ENCODE results near the gene CADM2.

CADM2 gene

GRCh38 chr3:84965141-84965540 lies 6.4 kb downstream of the CADM2 start:
- H3K27ac ChIP-seq (ENCODE audit: low read depth, low read length), result no peak overlapping the region
- H3K9ac ChIP-seq (ENCODE audit: low read length), result no peak overlapping the region
- H3K36me3 ChIP-seq (ENCODE audit: control insufficient read depth, insufficient read depth, low read length), result no peaks in the 10 kb centered on the region
- no peaks in the 10 kb centered on the region for H3K4me1 ChIP-seq (ENCODE audit: control insufficient read depth, insufficient read depth, low read length)
- no peak overlapping the region for H3K4me3 ChIP-seq (ENCODE audit: low read length)
- peaks cover 10% of the 10 kb centered on the region for H3K27me3 ChIP-seq (ENCODE audit: control insufficient read depth, insufficient read depth, low read length)

DNA sequence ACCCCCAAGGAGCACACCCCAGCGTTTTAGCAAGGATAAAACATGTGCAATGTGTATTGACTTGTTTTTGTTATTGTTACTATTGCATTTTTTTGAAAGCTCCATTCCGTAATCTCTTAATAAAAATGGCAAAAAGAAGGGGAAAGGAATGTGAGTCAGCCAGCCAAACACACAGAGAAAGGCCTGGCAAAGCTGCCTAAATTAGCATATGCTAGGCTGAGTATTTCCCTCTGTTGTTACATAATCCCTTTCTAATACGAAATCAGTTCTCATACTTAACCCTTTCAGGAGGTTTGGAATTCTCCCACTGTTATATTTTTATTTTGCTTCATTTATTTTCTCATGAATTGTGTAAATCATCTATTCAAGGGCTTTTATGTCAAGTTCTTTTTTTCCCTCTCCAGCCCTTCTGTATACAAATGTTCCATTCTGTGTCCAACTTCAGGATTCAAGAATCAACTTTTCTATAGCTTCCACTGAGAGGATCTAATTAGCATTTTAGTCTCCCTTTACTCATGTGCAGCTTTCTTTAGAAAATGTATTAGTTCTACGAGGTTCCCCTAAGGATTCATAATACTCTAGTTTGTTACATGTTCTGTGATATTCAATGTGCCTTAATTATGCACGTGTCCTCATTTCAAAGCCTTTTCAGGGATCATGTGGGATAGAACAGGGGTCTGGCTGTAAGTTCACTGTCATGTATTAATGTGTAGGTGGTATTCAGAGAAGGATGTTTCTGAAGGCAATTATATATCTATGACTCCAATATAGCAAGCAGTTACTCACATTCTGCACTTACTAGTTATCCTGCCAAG lies 9.2 kb downstream of the CADM2 start:
- H3K9ac ChIP-seq (ENCODE audit: low read length), result no peak overlapping the region
- H3K27ac ChIP-seq (ENCODE audit: low read depth, low read length), result no peak overlapping the region
- H3K27me3 ChIP-seq (ENCODE audit: control insufficient read depth, insufficient read depth, low read length), result no peaks in the 10 kb centered on the region
- no peaks in the 10 kb centered on the region for H3K4me1 ChIP-seq (ENCODE audit: control insufficient read depth, insufficient read depth, low read length)
- H3K4me3 ChIP-seq (ENCODE audit: low read length), result no peak overlapping the region
- no peaks in the 10 kb centered on the region for H3K36me3 ChIP-seq (ENCODE audit: control insufficient read depth, insufficient read depth, low read length)

DNA sequence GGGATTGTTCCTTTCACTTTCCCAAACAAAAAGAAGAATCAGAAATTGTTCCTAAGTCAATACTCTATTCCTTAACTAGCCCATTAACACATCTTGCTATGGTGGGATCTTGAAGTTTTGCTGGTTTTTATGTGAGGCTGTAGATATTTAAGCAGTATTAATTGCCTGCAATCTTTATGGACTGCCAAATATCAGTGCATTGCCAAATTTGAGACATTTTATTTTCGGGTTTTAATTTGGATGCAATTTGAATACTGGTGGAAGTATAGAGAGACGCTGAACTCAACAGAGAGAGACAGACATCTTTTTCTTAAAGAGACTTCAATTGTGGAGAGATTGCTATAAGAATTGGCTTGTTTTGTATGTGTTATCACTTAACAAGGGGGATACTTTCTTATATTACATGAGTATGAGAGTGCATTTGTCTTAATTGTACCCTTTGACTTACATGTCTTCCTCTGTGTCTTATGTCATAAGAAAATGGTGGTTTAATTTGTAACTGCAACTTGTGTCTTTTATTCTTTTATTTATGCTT lies 10.0 kb downstream of the CADM2 start:
- no peak overlapping the region for H3K9ac ChIP-seq (ENCODE audit: low read length)
- no peaks in the 10 kb centered on the region for H3K27me3 ChIP-seq (ENCODE audit: control insufficient read depth, insufficient read depth, low read length)
- H3K4me3 ChIP-seq (ENCODE audit: low read length), result no peak overlapping the region

GRCh38 chr3:84974347-84974746 lies 15.6 kb downstream of the CADM2 start:
- Histone ChIP-seq H3K9ac (ENCODE audit: low read length) (no peak overlapping the region), H3K27me3 (ENCODE audit: control insufficient read depth, insufficient read depth, low read length) (no peaks in the 10 kb centered on the region), H3K4me1 (ENCODE audit: control insufficient read depth, insufficient read depth, low read length) (no peaks in the 10 kb centered on the region), H3K27ac (ENCODE audit: low read depth, low read length) (no peak overlapping the region), H3K4me3 (ENCODE audit: low read length) (no peak overlapping the region), H3K36me3 (ENCODE audit: control insufficient read depth, insufficient read depth, low read length) (no peaks in the 10 kb centered on the region)

More for the DNA sequence above, 10.0 kb downstream of the CADM2 start:
- Histone ChIP-seq H3K27ac (ENCODE audit: low read depth, low read length) (no peak overlapping the region), H3K4me1 (ENCODE audit: control insufficient read depth, insufficient read depth, low read length) (no peaks in the 10 kb centered on the region), H3K36me3 (ENCODE audit: control insufficient read depth, insufficient read depth, low read length) (no peaks in the 10 kb centered on the region)

- Histone ChIP-seq H3K4me3 (ENCODE audit: low read length) (no peak overlapping the region), H3K9ac (ENCODE audit: low read length) (no peak overlapping the region), H3K27me3 (ENCODE audit: control insufficient read depth, insufficient read depth, low read length) (no peaks in the 10 kb centered on the region), H3K4me1 (ENCODE audit: control insufficient read depth, insufficient read depth, low read length) (no peaks in the 10 kb centered on the region), H3K36me3 (ENCODE audit: control insufficient read depth, insufficient read depth, low read length) (no peaks in the 10 kb centered on the region), H3K27ac (ENCODE audit: low read depth, low read length) (no peak overlapping the region)
These were observed 18.2 kb downstream of the CADM2 start for GRCh38 chr3:84977021-84977420.

DNA sequence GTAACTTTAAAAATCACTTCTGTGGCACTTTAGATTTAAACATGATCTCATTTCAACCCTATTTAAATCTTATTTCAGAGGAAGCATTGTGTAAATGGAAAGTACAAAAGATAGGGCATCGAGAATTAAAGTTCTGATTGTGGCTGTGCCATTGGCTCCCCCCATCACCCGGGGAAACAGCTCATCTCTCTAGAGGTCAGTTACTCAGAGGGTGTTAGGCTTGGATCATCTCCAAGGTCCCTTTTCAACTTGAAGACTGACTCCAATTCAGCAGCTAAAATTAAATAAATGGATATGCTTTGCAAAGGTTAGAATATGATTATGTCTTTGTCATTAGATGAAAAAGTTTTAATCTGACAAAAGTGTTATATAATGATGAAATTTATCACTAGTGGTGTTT lies 20.1 kb downstream of the CADM2 start:
- Histone ChIP-seq H3K27ac (ENCODE audit: low read depth, low read length) (no peak overlapping the region), H3K4me3 (ENCODE audit: low read length) (no peak overlapping the region), H3K27me3 (ENCODE audit: control insufficient read depth, insufficient read depth, low read length) (no peaks in the 10 kb centered on the region), H3K4me1 (ENCODE audit: control insufficient read depth, insufficient read depth, low read length) (no peaks in the 10 kb centered on the region), H3K36me3 (ENCODE audit: control insufficient read depth, insufficient read depth, low read length) (no peaks in the 10 kb centered on the region), H3K9ac (ENCODE audit: low read length) (no peak overlapping the region)

DNA sequence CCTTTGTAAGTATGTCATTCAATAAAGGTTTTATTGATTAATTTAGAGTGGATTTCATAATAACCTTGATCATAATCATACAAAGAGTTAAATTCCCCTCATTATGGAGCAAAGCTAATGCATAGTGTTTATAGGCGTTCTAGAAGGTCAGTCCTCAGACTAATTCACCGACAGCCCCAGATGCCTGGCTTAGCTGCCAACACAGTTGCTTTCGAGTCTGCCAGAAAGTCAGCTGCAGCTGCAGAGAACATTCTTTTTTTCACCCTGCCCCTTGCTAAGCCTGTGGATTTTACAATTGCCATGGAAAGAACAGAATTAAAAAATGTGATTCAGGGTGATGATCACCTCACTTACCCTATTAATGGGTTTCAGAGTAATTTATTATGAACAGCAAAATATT lies 21.2 kb downstream of the CADM2 start:
- Histone ChIP-seq H3K9ac (ENCODE audit: low read length) (no peak overlapping the region), H3K27ac (ENCODE audit: low read depth, low read length) (no peak overlapping the region), H3K36me3 (ENCODE audit: control insufficient read depth, insufficient read depth, low read length) (no peaks in the 10 kb centered on the region), H3K27me3 (ENCODE audit: control insufficient read depth, insufficient read depth, low read length) (no peaks in the 10 kb centered on the region), H3K4me1 (ENCODE audit: control insufficient read depth, insufficient read depth, low read length) (no peaks in the 10 kb centered on the region), H3K4me3 (ENCODE audit: low read length) (no peak overlapping the region)

DNA sequence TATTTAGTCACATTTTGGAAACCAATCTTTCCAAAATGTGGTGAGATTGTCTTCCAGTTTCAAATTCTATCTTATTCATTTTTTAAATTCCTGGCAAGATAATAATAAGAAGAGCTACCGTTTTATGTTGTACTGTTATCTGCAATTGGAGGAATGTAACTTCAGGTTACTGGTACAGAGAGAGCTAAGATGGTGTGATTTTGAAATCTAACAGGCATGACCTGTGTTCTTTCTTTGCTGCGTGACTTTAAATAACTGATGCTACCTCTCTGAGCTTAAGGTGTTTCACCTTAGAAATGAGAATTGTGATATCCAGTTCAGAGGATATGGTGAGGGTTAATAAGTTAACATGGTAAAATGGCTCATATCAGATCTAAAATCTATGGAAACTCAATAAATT lies 21.7 kb downstream of the CADM2 start:
- no peaks in the 10 kb centered on the region for H3K36me3 ChIP-seq (ENCODE audit: control insufficient read depth, insufficient read depth, low read length)
- no peaks in the 10 kb centered on the region for H3K27me3 ChIP-seq (ENCODE audit: control insufficient read depth, insufficient read depth, low read length)
- H3K4me3 ChIP-seq (ENCODE audit: low read length), result no peak overlapping the region
- H3K9ac ChIP-seq (ENCODE audit: low read length), result no peak overlapping the region
- H3K27ac ChIP-seq (ENCODE audit: low read depth, low read length), result no peak overlapping the region
- H3K4me1 ChIP-seq (ENCODE audit: control insufficient read depth, insufficient read depth, low read length), result no peaks in the 10 kb centered on the region

DNA sequence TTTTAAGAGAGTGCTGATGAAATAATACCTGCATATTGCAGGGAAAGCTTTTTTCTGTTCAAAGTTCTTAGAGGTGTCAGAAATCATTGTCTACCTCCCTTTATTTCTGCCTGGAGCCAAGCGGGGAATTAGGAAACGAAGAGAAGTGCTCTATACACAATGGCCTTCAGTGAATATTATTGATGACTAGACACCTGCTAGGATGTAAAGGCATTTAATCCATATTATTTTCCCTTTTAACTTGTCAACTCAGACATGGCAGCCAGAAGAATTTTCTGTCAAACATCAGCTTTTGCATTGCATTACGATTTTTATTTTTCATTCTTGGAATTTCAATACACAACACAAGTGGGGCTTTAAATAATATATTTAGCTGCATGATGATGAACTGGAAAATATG lies 24.7 kb downstream of the CADM2 start:
- H3K27me3 ChIP-seq (ENCODE audit: control insufficient read depth, insufficient read depth, low read length), result no peaks in the 10 kb centered on the region
- no peak overlapping the region for H3K4me3 ChIP-seq (ENCODE audit: low read length)
- no peak overlapping the region for H3K9ac ChIP-seq (ENCODE audit: low read length)
- no peaks in the 10 kb centered on the region for H3K4me1 ChIP-seq (ENCODE audit: control insufficient read depth, insufficient read depth, low read length)
- H3K36me3 ChIP-seq (ENCODE audit: control insufficient read depth, insufficient read depth, low read length), result no peaks in the 10 kb centered on the region
- no peak overlapping the region for H3K27ac ChIP-seq (ENCODE audit: low read depth, low read length)

GRCh38 chr3:84984429-84984828 lies 25.6 kb downstream of the CADM2 start:
- Histone ChIP-seq H3K4me3 (ENCODE audit: low read length) (no peak overlapping the region), H3K27ac (ENCODE audit: low read depth, low read length) (no peak overlapping the region), H3K27me3 (ENCODE audit: control insufficient read depth, insufficient read depth, low read length) (no peaks in the 10 kb centered on the region), H3K9ac (ENCODE audit: low read length) (no peak overlapping the region), H3K36me3 (ENCODE audit: control insufficient read depth, insufficient read depth, low read length) (no peaks in the 10 kb centered on the region), H3K4me1 (ENCODE audit: control insufficient read depth, insufficient read depth, low read length) (no peaks in the 10 kb centered on the region)

- Histone ChIP-seq H3K4me1 (ENCODE audit: control insufficient read depth, insufficient read depth, low read length) (no peaks in the 10 kb centered on the region), H3K27me3 (ENCODE audit: control insufficient read depth, insufficient read depth, low read length) (no peaks in the 10 kb centered on the region), H3K4me3 (ENCODE audit: low read length) (no peak overlapping the region), H3K9ac (ENCODE audit: low read length) (no peak overlapping the region), H3K27ac (ENCODE audit: low read depth, low read length) (no peak overlapping the region), H3K36me3 (ENCODE audit: control insufficient read depth, insufficient read depth, low read length) (no peaks in the 10 kb centered on the region)
These were observed 27.0 kb downstream of the CADM2 start for GRCh38 chr3:84985795-84986194.

DNA sequence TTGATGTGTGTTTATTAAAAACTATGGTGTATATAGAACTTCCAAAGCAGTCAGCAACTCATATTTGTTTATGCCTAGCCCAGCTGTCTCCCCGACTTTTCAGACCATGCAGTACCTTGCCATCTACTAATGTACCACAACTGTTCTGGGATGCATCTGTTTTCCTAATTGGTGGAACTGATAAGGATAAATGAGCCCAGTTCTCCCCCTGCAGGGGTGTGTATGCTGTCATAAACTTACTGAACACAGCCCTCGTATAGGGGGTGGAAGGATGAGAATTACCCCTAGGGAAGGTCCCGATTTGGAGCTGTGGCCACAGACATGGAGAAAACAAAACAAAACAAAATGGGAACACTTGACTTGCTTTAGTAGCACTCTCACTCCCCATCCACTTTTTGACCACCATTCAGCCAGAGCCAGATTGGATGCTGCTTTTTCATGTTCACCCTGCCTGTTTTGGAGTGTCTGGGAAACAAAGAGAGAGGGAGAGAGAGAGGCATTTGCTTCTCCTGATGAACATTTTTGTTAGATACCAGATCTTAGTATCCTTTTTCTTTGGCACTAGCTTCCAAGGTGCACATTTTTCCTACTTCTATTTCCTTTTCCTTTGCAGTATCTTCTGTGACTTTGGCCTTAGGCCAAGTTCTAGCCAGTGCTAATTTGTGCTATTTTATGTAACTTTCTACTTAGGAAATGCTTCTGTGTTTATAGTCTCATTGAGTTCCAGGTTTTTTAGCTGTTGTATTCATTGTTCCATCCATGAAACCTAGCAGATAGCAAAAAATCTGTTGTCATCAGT lies 29.1 kb downstream of the CADM2 start:
- no peaks in the 10 kb centered on the region for H3K27me3 ChIP-seq (ENCODE audit: control insufficient read depth, insufficient read depth, low read length)
- no peak overlapping the region for H3K27ac ChIP-seq (ENCODE audit: low read depth, low read length)
- H3K36me3 ChIP-seq (ENCODE audit: control insufficient read depth, insufficient read depth, low read length), result no peaks in the 10 kb centered on the region
- no peak overlapping the region for H3K4me3 ChIP-seq (ENCODE audit: low read length)
- no peak overlapping the region for H3K9ac ChIP-seq (ENCODE audit: low read length)
- H3K4me1 ChIP-seq (ENCODE audit: control insufficient read depth, insufficient read depth, low read length), result no peaks in the 10 kb centered on the region
